HG02623 (cell line): Measurements from ENCODE around the gene RIPOR2.

Source experiments
- ATAC-seq: cut with Tn5 transposase; IDR thresholded peaks from one replicate; pipeline ENCODE4 v1.9.1; 2021; ENCODE audit warnings: moderate library complexity; ENCODE audit not compliant: unreplicated experiment

Gene RIPOR2, protein sequence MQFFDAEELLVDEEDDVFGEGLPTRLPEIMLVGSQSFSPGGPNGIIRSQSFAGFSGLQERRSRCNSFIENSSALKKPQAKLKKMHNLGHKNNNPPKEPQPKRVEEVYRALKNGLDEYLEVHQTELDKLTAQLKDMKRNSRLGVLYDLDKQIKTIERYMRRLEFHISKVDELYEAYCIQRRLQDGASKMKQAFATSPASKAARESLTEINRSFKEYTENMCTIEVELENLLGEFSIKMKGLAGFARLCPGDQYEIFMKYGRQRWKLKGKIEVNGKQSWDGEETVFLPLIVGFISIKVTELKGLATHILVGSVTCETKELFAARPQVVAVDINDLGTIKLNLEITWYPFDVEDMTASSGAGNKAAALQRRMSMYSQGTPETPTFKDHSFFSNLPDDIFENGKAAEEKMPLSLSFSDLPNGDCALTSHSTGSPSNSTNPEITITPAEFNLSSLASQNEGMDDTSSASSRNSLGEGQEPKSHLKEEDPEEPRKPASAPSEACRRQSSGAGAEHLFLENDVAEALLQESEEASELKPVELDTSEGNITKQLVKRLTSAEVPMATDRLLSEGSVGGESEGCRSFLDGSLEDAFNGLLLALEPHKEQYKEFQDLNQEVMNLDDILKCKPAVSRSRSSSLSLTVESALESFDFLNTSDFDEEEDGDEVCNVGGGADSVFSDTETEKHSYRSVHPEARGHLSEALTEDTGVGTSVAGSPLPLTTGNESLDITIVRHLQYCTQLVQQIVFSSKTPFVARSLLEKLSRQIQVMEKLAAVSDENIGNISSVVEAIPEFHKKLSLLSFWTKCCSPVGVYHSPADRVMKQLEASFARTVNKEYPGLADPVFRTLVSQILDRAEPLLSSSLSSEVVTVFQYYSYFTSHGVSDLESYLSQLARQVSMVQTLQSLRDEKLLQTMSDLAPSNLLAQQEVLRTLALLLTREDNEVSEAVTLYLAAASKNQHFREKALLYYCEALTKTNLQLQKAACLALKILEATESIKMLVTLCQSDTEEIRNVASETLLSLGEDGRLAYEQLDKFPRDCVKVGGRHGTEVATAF

DNA sequence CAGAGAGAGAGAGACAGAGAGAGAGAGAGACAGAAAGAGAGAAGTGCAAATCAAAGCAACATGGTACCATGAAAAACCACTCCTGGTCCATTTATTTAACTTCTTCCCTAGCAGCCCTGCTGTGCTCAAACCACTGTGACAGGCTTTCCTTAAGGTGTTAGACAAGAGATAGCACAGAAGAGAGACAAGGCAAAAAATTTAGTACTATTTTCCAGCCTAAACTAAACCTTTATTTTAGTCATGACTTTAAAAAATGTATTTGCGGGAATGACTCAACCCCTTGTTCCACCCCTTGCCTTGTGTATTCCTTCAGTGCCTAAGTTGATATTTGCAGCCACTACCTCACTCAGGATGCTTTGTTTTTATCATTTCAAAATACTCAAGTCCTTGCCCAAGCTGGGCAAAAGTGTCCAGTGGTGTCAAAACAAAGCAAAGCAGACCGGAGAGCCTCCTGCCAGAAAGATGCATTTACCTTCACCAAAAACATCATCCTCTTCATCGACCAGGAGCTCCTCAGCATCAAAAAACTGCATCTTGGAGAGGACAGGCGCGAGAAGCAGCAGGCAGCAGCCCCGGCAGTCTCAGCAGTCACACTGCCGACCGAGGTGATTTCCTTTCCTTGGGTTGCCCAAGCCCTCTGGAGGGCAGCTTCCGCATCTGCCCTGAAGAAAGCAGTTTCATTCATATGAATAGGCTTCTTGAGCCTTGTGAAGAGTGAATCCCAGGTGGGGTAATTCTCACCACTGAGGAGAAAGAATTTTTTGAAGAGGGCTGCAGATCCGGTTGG lies at the start of gene RIPOR2:
TSS of gene RIPOR2 (minus strand) at position 595 of the 787 bp plus-strand sequence. CDS start at position 533, 62 bp downstream.
- ATAC-seq: peak; percentile 23

DNA sequence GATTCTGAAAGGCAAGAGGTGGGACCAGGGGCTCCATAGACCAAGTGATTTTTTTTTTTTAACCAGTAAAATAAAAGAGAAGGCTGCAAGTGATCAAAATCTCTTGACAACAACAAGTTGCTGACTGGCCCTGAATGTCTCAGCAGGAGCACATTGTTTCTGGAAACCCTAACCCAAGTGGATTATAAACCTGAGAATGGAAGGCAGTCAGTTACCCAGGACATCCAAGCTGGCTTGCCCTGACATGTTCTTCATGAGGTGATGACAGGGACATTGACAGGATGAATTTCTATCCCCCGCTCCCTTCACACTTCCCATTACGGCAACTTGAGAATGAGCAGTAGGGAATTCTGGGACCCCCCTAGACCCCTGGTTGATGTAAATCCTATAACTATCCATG lies 49.6 kb upstream of the RIPOR2 start:
- no peak for ATAC-seq

DNA sequence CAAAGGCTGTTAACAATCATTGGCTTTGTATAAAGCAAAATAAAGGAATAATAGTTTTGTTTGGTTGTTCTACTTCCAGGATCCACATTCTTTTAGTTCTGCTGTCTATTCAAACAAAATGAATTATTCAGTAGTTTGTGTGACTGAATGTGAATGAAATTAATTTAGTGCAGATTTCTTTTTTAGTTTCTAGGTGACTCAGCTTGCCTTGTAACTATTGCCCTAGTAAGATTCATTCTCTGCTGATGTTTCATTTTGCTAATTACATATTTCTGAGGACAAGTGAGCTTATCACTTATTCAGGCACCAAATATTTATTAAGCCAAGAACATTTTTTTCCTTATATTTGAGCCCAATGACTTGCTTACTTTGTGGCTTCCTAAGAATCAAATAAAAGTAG lies 46.5 kb upstream of the RIPOR2 start:
- no peak for ATAC-seq

DNA sequence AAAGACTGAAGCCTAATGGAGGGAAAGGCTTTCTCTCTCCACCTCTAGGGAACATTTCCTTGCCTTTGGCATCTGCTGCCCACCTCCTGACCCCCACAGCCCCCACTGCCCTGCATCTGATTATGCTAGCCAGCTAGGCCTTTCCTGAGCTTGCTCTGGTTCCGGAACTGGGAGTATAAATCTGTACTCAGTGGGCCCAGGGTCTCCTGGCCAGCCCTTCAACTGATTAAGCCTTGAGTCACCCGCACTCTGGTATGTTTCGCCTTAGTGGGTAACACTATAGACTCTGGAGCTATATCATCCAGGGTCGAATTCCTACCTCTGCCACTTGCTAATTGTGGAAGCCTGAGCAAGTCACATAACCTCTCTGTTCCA lies 45.6 kb upstream of the RIPOR2 start:
- ATAC-seq: no peak

DNA sequence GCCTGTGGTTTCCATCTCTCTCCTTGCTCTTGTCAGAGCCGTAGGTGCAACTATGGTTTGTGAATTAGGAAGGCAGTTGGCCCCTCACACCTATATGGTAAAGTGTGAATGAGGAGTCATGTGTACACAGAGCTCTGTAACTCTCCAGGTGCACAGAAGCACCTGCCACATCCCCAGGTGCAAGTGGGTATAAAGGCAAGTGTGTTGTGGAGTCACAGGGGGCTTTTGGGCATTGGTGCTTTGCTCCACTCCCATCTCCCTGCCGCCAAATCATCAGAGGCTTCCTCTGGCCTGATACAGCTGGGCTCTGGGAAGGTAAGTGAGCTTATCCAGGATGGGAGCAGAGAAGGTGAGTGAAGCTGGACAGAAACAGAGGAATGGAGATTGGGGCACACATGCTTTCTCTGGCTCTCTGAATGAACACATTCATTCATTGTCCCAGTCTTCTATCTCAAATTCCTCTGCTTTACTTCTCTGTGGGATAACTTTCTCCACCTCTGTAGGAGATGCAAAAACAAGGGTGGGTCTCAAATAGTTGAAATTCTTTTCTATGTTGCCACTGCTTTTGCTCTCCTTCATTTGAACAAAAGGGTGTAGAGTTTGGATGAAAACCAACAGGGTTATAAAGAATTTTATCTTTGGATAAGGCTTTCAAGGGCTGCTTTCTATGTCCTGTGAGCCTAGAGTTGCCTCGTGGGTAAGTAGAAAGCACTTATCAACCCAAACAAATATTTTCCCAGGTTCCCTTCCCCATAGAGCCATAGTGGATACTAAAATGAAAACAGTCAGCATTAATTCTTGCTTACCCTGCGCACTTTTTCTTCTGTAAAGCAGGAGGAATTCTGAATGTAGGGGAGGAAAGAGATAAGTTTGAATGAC lies 45.0 kb upstream of the RIPOR2 start:
- ATAC-seq: no peak

DNA sequence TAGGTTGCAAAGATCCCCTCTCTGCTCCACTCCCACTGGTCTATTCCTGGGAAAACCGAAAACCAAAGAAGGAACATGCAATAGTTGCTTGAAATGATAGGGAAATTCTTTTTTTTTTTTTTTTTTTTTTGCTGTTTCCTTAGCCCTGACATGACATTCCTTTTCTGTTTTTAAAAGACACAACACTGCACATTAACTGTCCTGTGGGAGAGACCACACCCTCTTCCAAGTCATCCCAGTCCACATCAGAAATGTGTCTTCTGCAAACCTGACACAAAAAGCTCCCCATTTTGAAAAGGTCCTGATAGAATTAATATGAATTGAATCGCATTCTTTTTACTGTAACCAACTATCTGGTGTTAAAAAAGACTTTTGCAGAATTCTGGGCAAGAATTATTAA lies 43.4 kb upstream of the RIPOR2 start:
- ATAC-seq: no peak

DNA sequence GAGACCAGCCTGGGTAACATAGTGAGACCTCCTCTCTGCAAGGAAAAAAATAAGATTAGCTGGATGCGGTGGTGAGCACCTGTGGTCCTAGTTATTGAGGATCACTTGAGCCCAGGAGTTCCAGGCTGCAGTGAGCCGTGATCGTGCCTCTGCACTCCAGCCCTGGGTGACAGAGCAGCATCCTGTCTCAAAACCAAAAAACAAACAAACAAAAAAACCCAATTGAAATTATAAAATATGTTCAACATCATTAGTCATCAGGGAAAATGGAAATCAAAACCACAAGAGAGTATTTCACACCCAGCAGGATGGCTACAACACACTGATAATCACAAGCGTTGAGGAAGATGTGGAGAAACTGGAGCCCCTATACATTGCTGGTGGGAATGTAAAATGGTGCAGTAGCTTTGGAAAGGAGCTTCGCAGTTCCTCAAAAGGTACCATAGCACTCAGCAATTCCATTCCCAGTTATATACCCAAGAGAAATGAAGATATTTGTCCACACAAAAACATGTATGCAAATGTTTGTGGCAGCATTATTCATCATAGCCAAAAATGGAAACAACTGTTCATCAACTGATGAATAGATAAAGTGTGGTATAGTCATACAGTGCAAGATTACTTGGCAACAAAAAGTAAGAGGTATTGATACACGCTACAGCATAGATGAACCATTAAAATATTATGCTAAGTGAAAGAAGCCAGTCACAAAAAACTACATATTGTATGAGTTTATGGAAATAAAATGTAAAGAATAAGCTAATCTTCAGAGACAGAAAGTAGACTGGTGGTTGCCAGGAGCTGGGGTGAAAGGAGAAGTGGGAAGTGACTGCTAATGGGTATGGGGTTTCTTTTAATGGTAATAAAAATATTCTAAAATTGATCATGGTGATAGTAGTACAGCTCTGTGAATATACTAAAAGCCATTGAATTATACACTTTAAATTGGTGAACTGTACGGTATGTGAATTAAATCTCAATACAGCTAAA lies 38.7 kb upstream of the RIPOR2 start:
- ATAC-seq: peak; percentile 67

DNA sequence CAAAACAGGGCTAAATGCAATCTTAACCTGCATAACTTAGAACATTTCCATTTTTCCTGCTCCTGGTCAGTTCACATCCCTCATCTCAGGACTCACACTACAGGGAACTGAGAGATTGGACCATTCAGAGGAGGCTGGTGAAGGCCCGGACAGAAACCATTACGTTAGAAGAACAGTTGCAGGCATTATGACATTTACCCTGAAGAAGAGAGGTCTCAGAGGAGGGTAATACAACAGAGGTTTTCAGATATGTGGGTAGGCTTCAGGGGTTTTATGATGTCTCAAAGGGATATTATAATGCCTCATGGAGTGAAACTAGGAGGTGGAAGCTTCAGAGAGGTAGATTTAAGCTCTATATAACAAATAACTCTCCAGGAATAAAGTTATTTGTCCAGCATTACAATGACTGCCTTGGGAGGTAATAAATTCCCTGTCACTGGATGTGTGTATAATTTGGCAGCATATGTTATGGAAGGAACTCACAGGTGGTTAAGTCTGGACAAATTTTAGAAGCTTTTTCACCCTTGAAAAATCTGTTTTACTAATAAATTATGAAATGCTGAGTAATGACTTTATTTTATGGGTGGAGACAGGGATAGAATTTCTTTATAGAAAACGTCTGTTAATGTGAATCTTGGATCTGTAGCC lies 36.7 kb upstream of the RIPOR2 start:
- no peak for ATAC-seq

DNA sequence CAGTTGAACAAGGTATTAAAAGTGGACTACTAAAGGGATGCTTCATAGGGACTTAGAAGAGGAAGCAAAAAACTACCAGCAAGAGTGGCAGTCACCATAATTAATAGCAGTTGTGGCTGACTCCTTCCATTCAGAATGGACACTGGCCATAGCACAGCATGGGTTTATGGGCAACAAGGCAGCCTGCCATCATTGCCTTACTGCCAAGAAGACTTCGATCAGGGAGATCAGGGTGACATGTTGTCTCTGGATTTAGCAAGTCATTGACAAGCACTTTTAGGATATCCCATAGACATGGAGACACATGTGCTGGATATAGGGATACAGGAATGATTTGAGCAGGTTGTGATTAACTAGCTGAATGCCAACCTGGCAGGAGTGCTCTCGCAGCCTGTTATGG lies 35.3 kb upstream of the RIPOR2 start:
- ATAC-seq: no peak

DNA sequence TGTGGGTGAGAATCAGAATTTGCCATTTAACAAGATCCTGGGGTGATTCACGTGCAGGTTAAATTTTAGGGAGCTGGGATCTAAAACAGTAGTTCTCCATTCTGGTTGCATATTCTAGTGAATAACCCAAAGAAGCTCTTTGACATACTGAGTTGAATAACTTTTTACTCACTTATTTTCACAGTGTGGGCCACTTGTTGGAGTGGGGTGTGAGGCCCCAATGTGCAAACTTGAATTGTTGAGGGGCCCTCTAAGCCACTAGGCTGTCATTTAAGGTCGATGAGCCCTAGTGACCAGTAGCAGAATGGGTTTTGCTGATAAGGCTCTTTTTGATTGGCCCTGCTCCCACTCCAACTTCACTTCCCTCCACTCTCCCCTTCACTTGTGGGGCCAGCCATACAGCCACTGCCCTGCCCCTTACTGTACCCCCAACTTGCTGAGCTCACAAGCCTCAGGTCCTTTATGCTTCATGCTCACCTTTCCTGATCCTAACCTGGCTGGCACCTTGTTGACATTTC lies 33.6 kb upstream of the RIPOR2 start:
- no peak for ATAC-seq

DNA sequence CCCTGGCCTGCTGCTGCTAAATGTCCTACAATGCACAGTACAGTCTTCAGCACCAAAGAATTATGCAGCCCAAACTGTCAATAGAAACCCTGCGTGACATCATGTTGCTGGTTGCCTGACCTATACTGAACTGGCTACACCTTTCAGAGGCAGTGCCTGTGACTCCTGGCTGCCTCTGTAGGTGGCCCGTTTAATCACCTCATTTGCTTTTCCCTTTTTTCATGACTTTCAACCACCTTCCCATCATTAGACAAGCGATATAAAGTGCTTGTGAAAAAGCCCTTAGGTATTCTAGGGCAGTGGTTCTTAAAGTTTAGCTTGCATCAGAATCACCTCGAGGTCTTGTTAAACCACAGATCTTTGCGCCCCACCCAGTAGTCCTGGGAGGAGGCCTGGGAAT lies 33.0 kb upstream of the RIPOR2 start:
- no peak for ATAC-seq

DNA sequence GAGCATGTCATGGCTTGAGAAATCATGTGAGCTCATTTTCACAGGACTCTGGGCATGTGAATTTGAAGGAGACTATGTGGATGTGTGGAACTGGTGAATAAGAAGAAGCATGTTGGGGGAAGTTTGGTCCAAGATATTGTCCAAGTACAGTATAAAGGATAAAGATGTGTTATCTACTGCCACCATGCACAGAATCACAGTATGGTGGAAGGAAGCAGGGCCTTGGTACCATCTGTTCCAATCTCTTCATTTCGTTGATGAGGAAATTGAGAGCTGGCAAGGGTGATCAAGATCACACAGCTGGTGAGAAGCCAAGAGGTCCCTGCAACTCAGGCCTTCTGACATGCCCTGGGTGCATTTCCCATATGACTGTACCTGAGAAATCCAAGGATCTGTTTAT lies 31.5 kb upstream of the RIPOR2 start:
- no peak for ATAC-seq

DNA sequence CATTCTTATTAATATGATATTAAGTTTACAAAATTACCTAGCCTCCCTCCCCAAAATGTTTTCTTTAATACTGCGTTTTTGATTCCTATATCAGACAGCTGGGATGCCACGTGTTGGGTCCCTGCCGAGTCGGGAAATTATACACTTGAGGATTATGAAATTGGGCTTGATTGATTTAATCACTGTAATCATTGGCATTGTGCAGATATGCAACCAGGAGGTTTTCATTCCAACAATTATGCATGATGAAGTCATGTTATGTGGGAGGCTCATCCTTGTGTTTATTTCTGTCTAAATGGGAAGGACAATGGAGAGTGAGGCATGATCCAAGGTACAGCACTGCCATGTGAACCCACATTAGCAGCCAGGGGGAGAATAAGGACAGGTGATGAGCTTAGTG lies 30.6 kb upstream of the RIPOR2 start:
- no peak for ATAC-seq

DNA sequence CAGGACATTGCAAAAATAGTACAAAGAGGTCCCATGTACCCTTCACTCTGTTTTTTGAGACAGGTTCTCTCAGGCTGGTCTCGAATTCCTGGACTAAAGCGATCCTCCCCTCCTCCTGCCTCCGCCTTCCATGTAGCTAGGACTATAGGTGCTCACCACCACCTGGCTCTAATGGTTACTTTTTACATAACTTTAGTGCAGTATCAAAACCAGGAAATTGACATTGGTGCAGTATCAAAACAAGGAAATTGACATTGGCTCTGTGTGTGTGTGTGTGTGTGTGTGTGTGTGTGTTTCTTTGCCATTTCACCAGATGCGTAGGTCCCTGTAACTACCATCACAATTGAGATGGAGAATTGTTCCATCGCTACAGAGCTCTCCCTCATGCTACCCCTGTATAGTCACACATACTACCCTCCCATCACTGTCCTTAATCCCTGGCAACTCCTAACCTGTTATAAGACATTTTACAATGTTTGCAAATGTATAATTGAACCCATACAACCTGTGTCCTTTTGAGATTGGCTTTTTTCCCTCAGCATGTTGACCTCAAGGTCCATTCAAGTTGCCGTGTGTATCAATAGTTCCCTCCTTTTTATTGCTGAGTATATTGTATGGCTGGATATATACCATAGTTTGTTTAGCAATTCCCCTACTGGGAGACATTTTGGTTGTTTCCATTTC lies 28.3 kb upstream of the RIPOR2 start:
- no peak for ATAC-seq

DNA sequence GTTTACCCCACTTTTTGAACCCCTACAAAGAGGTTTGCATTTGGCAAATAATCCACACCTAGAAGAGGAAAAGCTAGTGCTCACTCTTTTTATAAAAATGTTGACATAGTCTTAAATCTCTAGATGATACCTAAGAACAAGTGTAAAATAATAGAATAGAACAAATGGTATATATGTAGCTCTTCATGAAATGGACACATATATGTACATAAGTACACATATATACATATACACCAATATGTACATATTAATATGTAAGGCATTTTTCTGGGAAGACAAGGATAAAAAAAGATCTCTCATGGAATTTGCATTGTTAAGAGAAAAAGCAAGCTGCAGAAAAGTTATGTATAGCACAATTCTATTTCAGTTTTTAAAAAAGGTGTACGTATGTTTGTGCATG lies 27.6 kb upstream of the RIPOR2 start:
- no peak for ATAC-seq

DNA sequence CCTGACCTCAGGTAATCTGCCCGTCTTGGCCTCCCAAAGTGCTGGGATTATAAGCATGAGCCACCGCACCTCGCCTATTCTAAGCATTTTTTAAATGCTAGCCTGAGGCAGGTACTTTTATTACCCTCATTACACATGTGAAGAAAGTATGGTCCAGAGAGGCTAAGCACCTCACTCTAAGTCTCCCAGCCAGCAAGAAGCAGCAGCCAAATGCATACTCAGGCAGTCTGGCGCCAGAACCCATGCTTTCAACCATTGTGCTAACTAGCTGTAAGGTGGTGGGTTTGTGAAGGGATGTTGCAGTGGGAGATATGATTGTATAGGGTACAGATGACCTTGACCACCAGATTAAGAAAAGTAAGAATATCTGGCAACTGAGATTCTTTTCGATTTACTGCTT lies 26.1 kb upstream of the RIPOR2 start:
- no peak for ATAC-seq

DNA sequence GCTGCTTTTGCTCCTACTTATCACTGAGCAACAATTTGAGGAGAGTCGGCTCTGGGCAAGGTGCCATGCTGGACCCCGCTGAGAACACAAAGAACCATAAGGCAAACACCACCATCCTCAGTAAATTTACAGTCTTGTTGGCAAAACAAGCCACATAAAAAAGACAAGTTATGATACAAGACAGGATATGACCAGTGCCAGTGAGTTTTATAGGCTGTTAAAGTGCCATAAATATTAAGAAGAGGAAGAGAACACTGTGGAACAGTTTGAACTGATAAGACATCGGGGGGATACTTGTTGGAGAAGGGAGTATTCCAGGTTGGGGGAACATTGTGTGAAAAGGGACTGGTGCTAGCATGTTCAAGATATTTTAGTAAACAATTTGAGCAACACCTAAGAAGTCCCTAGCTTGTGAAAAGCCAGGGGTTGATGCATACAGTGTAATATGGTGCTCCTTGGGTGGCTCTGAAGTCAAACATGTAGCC lies 25.3 kb upstream of the RIPOR2 start:
- no peak for ATAC-seq
